ENCODE results near the gene NPBWR2. TPM values are rescaled to one million over a fixed set of nuclear protein-coding genes. Genes with fewer than 3 reads are reported as not detected.
A peak's percentile ranks its signal among the peaks of the same experiment; 100 is the strongest.

Gene NPBWR2
- total and polyA plus RNA-seq, 2 donors (not counting 3 experiments of a cell fraction or from before 2014, with no cell fraction given), result not detected

GRCh38 chr20:64080013-64080812 lies 27.2 kb downstream of the NPBWR2 start, which contains the start of gene OPRL1:
TSS of gene OPRL1 (plus strand) at chr20:64080082. CDS start at chr20:64092721, 12,639 bp downstream.
- intact Hi-C loops (cut with micrococcal nuclease) (no loop called here), dilution Hi-C loops (cut with MboI; ENCODE audit: extremely low pct_ligation_motif_present, low sequenced_read_pairs) (no loop called here)
- Histone ChIP-seq H2AFZ (ENCODE audit: low read depth, low read length) (peak within 1 kb of the TSS; percentile 61), H3K9me1 (replicated peaks; ENCODE audit: control insufficient read depth, extremely low read depth, insufficient read depth, low read length) (no peaks in the 10 kb centered on the region), H3K9me3 (replicated peaks; ENCODE audit: control insufficient read depth, insufficient read depth, low read length) (no peaks in the 10 kb centered on the region), H3K4me1 (ENCODE audit: control insufficient read depth, extremely low read depth, insufficient read depth, low read length) (peaks cover 20% of the 10 kb centered on the region), H3K27ac (ENCODE audit: insufficient read depth, low read depth, low read length) (no peak within 1 kb of the TSS), H3K79me2 (ENCODE audit: control insufficient read depth, insufficient read depth, low read length) (peaks cover 6% of the 10 kb centered on the region), H4K20me1 (replicated peaks; ENCODE audit: control insufficient read depth, extremely low read depth, insufficient read depth, low read length) (no peaks in the 10 kb centered on the region), H3K9ac (replicated peaks; ENCODE audit: extremely low read depth, insufficient read depth, low read length) (peak within 1 kb of the TSS; percentile 56), H3K36me3 (ENCODE audit: control insufficient read depth in 2 of 2, extremely low read depth in 1 of 2, insufficient read depth in 2 of 2, low read length in 2 of 2) (peaks cover 0 to 4% of the 10 kb centered on the region in 2 experiments), H3K4me3 (replicated peaks in 1 of 3; ENCODE audit: insufficient read depth in 1 of 3, low read depth in 1 of 3, low read length in 3 of 3) (peak within 1 kb of the TSS; percentile 71 to 94 (median 73)), H3K27me3 (ENCODE audit: control insufficient read depth in 2 of 2, insufficient read depth in 2 of 2, low read length in 2 of 2) (peaks cover 10 to 15% of the 10 kb centered on the region in 2 experiments), H3K4me2 (ENCODE audit: insufficient read depth, low read length) (peak within 1 kb of the TSS; percentile 82)
- BruUV-seq (replicated peaks), result no TSS peak
- POLR2A ChIA-PET, result interaction anchor here (0.6 kb wide), 1 partner anchor 451 kb away, joined by 3 read pairs; no protein-coding TSS in a partner anchor
- TF ChIP-seq MYC (IDR thresholded peaks at IDR 0.05; ENCODE audit: low read depth, low read length), result no peak
- peak; percentile 14 for TF ChIP-seq POLR2A (IDR thresholded peaks at IDR 0.05; ENCODE audit: low read depth, low read length)
- peak; percentile 34 for DNase-seq (ENCODE audit: low read depth, low spot score)
- CTCF ChIA-PET, result interaction anchor here (1.0 to 3.0 kb wide), 6 partner anchors 16 to 100 kb away, joined by 3 to 14 read pairs (median 4); partner anchors contain the start of gene SAMD10
- FAIRE-seq, result no peak

- ChIA-PET POLR2A (interaction anchor here (0.6 kb wide), 1 partner anchor 450 kb away, joined by 3 read pairs; no protein-coding TSS in a partner anchor), CTCF (interaction anchor here (0.6 to 3.0 kb wide), 7 partner anchors 15 to 100 kb away, joined by 3 to 14 read pairs (median 4); partner anchors contain the start of gene SAMD10)
- Histone ChIP-seq H3K4me3 (replicated peaks in 1 of 3; ENCODE audit: insufficient read depth in 1 of 3, low read depth in 1 of 3, low read length in 3 of 3) (peak within 1 kb of the TSS; percentile 71 to 94 (median 73)), H3K9me3 (replicated peaks; ENCODE audit: control insufficient read depth, insufficient read depth, low read length) (no peaks in the 10 kb centered on the region), H4K20me1 (replicated peaks; ENCODE audit: control insufficient read depth, extremely low read depth, insufficient read depth, low read length) (no peaks in the 10 kb centered on the region), H2AFZ (ENCODE audit: low read depth, low read length) (peak within 1 kb of the TSS; percentile 61), H3K27ac (ENCODE audit: insufficient read depth, low read depth, low read length) (no peak within 1 kb of the TSS), H3K4me2 (ENCODE audit: insufficient read depth, low read length) (peak within 1 kb of the TSS; percentile 82), H3K9me1 (replicated peaks; ENCODE audit: control insufficient read depth, extremely low read depth, insufficient read depth, low read length) (no peaks in the 10 kb centered on the region), H3K36me3 (ENCODE audit: control insufficient read depth in 2 of 2, extremely low read depth in 1 of 2, insufficient read depth in 2 of 2, low read length in 2 of 2) (peaks cover 0 to 8% of the 10 kb centered on the region in 2 experiments), H3K27me3 (ENCODE audit: control insufficient read depth in 2 of 2, insufficient read depth in 2 of 2, low read length in 2 of 2) (peaks cover 2 to 7% of the 10 kb centered on the region in 2 experiments), H3K4me1 (ENCODE audit: control insufficient read depth, extremely low read depth, insufficient read depth, low read length) (peaks cover 20% of the 10 kb centered on the region), H3K9ac (replicated peaks; ENCODE audit: extremely low read depth, insufficient read depth, low read length) (peak within 1 kb of the TSS; percentile 56), H3K79me2 (ENCODE audit: control insufficient read depth, insufficient read depth, low read length) (peaks cover 6% of the 10 kb centered on the region)
- TF ChIP-seq EZH2 (IDR thresholded peaks at IDR 0.05; ENCODE audit: borderline replicate concordance, low read depth, low read length, severe bottlenecking) (no peak), JUN (IDR thresholded peaks at IDR 0.05; ENCODE audit: borderline replicate concordance, insufficient read depth, insufficient read length, low read depth) (no peak), POLR2A (IDR thresholded peaks at IDR 0.05; ENCODE audit: low read depth, low read length) (peak; percentile 16)
- dilution Hi-C loops (cut with MboI; ENCODE audit: extremely low pct_ligation_motif_present, low sequenced_read_pairs) (no loop called here), intact Hi-C loops (cut with micrococcal nuclease) (no loop called here)
- DNase-seq (ENCODE audit: low read depth, low spot score) (peak; percentile 57), FAIRE-seq (peak; percentile 37)
- BruUV-seq (replicated peaks), result no TSS peak
Observed at GRCh38 chr20:64079273-64080012, 27.9 kb downstream of the NPBWR2 start, which contains the start of gene RGS19. TSS of gene RGS19 (minus strand) at chr20:64079518. CDS start at chr20:64076886, 2,632 bp downstream.
